BJ (cell line): ENCODE measurements around the gene PRRC2B. TPM values are rescaled to one million over a fixed set of nuclear protein-coding genes. Genes with fewer than 3 reads are reported as not detected.

ENCODE experiments used
- CTCF ChIA-PET: fragments of 350-600 bp; formaldehyde crosslinking; extraction: SDS; loops from one replicate; lab custom pipeline; 2021; ENCODE audit warnings: antibody characterized with exemption, inconsistent platforms; lab: Yijun Ruan, JAX
- POLR2A ChIA-PET: fragments of 300-600 bp; sonication (Branson Sonifier 250); formaldehyde crosslinking; extraction: SDS; loops from one replicate; lab custom pipeline; 2021; ENCODE audit warnings: antibody characterized with exemption; lab: Charles Lee
- DNase-seq: peaks from one replicate; pipeline ENCODE4 v3.0.0-alpha.2; 2011; ENCODE audit warnings: low read depth
- H3K27me3 ChIP-seq: 2 replicates; pipeline ENCODE4 v1.6.0; 2011; ENCODE audit warnings: low read length; ENCODE audit not compliant: control insufficient read depth, insufficient read depth
- H3K36me3 ChIP-seq: 2 replicates; pipeline ENCODE4 v1.5.1; 2011; ENCODE audit warnings: low read length; ENCODE audit not compliant: control insufficient read depth, insufficient read depth
- H3K4me3 ChIP-seq: 2 replicates; pipeline ENCODE4 v1.5.1; 2011; ENCODE audit warnings: low read depth, mild to moderate bottlenecking, control low read depth, low read length
- CTCF ChIP-seq: IDR thresholded peaks from 2 replicates; pipeline ENCODE4 v1.5.1; 2011; ENCODE audit warnings: low read depth, mild to moderate bottlenecking, control low read depth, inconsistent platforms, low read length, moderate library complexity; ENCODE audit not compliant: insufficient read depth
- polyA plus RNA-seq: library from polyadenylated mRNA; depleted of rRNA; stranded (reverse); fragments of >200 nt; gene quantifications from 2 replicates; pipeline ENCODE4 v1.2.3, GENCODE V29; 2011

The PRRC2B gene
- polyA plus RNA-seq, 1 experiment: 25.8 TPM

GRCh38 chr9:131405428-131405827 lies 11.5 kb downstream of the PRRC2B start:
- CTCF ChIA-PET: interaction anchor here (0.5 to 4.3 kb wide), 6 partner anchors 8 to 180 kb away, joined by 3 to 18 read pairs (median 4); no protein-coding TSS in a partner anchor
- POLR2A ChIA-PET: interaction anchor here (1.3 kb wide), 1 partner anchor 9 kb away, joined by 3 read pairs; no protein-coding TSS in a partner anchor
- Histone ChIP-seq H3K36me3 (no peaks in the 10 kb centered on the region; the same call in 1 of the 2 replicates), H3K27me3 (no peaks in the 10 kb centered on the region), H3K4me3 (no peak overlapping the region)
- no peak for DNase-seq
- TF ChIP-seq CTCF: no peak

DNA sequence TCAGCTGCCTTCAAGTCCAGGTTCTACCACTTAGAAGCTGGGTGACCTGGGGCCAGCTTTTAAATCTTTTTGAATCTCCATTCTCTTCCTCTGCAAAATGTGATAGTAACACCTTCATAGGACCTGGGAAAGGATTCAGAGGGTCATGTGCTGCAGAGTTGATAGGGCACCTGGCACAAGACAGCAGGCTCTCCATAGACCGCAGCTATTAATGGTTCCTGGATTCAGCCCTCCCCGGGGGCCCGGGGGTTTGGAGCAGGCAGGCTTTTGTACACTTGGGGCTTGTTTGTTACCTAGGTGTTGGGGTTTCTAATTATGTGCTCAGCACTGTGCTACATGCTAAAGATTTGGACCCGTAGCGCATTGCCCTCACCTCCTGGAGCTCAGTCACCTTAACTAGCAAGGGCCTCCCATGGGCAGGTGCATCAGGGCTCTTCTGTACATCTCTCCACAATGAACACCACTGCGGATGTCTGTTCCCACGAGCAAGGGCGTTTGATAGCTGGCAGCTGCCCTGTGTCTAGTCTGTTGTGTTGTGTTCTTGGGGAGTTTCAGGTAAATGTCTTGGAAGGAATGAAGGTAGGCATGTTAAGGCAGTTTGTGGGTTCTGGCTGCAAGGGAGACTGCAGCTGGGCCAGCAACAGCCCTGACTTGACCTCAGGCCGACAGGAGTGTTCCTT lies 12.1 kb downstream of the PRRC2B start:
- H3K4me3 ChIP-seq: no peak overlapping the region
- no peaks in the 10 kb centered on the region for H3K27me3 ChIP-seq
- no peaks in the 10 kb centered on the region for H3K36me3 ChIP-seq
- CTCF ChIA-PET: interaction anchor here (0.5 to 4.3 kb wide), 7 partner anchors 9 to 180 kb away, joined by 3 to 18 read pairs (median 4); no protein-coding TSS in a partner anchor
- POLR2A ChIA-PET: interaction anchor here (1.3 kb wide), 1 partner anchor 10 kb away, joined by 3 read pairs; no protein-coding TSS in a partner anchor
- no peak for TF ChIP-seq CTCF
- no peak for DNase-seq

DNA sequence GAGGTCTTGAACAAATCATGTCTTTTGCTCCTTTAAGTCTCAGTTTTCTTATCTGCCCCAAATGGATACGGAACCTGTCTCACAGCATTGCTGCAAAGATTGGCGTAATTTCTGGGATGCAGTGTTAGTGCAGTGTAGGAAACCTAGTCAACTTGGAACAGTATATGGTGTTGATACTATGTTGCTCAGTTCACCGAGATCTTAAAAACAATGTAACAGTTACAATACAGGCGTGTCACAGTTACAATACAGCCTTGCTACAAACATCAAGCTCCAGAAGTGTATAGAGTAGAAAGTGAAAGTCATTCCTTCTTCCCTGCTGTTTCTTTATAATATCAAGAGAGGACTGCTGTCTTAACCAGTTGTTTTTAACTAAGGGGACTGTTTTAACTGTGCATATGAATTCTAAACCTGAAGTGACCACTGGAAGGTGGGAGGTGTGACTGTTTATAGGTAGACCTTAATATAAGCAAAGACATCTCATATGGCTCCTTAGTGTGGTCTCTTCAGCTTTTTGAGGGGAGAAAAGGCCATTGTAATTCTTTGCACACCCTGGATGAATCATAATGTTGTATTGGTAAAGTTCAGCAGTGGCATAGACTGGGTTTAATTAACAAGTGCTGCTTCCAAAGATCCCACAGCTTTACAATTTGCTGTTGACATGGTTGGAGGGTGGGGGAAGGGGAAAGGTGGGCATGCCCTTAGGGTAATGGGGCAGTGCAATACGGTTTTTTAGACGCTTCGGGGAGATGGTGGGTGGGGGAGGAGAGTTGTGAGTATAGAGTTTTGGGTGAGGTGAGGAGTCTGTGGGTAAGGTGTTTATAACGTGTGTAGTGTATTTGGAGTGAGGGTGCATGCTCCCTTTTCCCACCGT lies 12.9 kb downstream of the PRRC2B start:
- ChIA-PET CTCF (interaction anchor here (0.6 to 4.3 kb wide), 7 partner anchors 9 to 140 kb away, joined by 3 to 18 read pairs (median 3); no protein-coding TSS in a partner anchor), POLR2A (interaction anchor here (0.6 kb wide), 1 partner anchor 10 kb away, joined by 3 read pairs; no protein-coding TSS in a partner anchor)
- no peaks in the 10 kb centered on the region for H3K36me3 ChIP-seq
- no peaks in the 10 kb centered on the region for H3K27me3 ChIP-seq
- no peak for TF ChIP-seq CTCF
- DNase-seq: no peak
- H3K4me3 ChIP-seq: no peak overlapping the region

DNA sequence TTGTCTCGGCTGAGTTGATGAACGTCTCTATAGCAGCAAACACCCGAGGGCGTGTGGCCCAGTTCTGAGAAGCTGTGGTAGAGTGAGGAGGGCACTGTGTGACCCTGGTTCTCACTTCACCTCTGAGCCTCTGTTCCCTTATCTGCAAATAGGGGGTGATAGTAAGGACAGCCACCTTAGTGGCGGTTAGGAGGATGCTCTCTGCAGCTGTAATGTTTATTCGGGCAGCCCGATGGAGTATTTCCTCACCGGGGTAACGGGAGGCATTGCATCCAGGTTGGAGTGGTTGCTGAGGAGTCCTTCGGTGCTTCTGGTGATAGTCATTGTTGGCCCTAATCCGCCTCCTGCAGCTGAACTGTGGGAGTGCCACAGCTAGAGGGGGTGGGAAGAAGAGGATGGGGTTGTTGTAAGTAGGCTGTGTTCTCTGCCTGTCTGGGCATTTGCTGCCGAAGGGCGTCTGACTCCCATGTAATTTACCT lies 13.9 kb downstream of the PRRC2B start:
- DNase-seq: no peak
- Histone ChIP-seq H3K4me3 (no peak overlapping the region), H3K36me3 (no peaks in the 10 kb centered on the region), H3K27me3 (no peaks in the 10 kb centered on the region)
- POLR2A ChIA-PET: no interaction called here
- CTCF ChIA-PET: interaction anchor here (0.9 to 4.3 kb wide), 2 partner anchors 12 to 139 kb away, joined by 3 to 18 read pairs; no protein-coding TSS in a partner anchor
- peak; percentile 38 for TF ChIP-seq CTCF
